ENCODE results near the gene NRXN2.

DNA sequence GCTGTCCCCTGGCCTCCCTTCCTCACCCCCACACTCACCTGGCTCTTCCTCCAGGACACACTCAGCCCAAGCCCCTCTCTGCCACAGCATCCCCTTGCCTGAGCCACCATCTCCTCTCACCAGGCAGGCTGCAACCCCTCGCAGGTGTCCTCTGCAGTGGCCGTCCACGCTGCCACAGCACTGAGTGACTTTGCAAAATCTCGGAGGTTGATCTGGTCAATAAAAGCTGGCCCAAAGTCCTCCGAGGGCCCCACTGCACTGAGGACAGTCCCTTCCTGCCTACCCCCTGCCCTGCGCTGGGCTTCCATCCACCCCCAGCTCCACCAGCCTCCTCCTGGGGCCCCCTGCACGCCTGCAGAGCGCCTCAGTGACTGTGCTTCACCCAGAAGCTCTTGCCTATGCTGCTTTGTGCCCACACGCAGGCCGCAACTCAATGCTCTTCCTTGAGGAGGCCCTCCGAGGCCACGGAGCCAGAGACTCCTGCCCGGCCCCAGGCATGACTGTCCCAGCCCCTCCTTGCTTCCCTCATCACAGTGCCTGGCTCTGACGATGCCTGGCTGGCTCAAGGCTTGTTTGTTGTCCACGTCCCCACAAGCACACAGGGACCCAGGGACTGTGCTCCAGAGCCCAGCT lies 162.7 kb downstream of the NRXN2 start:
- TF ChIP-seq EZH2 (optimal IDR thresholded peaks at IDR 0.05; ENCODE audit: low read depth, low read length): no peak
- TF ChIP-seq, protein P1, sequence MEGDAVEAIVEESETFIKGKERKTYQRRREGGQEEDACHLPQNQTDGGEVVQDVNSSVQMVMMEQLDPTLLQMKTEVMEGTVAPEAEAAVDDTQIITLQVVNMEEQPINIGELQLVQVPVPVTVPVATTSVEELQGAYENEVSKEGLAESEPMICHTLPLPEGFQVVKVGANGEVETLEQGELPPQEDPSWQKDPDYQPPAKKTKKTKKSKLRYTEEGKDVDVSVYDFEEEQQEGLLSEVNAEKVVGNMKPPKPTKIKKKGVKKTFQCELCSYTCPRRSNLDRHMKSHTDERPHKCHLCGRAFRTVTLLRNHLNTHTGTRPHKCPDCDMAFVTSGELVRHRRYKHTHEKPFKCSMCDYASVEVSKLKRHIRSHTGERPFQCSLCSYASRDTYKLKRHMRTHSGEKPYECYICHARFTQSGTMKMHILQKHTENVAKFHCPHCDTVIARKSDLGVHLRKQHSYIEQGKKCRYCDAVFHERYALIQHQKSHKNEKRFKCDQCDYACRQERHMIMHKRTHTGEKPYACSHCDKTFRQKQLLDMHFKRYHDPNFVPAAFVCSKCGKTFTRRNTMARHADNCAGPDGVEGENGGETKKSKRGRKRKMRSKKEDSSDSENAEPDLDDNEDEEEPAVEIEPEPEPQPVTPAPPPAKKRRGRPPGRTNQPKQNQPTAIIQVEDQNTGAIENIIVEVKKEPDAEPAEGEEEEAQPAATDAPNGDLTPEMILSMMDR (IDR thresholded peaks at IDR 0.05; ENCODE audit: low read length): no peak

All from MM.1S (cell line).